D341Med (cell line): ENCODE measurements around the gene HS6ST3.
A peak's percentile ranks its signal among the peaks of the same experiment; 100 is the strongest.
"Not testable (repeated sequence)": the region's sequence is repeated elsewhere in the genome, so short reads cannot be mapped to it uniquely, and the experiment has no call there.

ENCODE experiments used
- DNase-seq: peaks from one replicate; pipeline ENCODE4 v3.0.0; 2012; ENCODE audit warnings: low spot score

The HS6ST3 gene

DNA sequence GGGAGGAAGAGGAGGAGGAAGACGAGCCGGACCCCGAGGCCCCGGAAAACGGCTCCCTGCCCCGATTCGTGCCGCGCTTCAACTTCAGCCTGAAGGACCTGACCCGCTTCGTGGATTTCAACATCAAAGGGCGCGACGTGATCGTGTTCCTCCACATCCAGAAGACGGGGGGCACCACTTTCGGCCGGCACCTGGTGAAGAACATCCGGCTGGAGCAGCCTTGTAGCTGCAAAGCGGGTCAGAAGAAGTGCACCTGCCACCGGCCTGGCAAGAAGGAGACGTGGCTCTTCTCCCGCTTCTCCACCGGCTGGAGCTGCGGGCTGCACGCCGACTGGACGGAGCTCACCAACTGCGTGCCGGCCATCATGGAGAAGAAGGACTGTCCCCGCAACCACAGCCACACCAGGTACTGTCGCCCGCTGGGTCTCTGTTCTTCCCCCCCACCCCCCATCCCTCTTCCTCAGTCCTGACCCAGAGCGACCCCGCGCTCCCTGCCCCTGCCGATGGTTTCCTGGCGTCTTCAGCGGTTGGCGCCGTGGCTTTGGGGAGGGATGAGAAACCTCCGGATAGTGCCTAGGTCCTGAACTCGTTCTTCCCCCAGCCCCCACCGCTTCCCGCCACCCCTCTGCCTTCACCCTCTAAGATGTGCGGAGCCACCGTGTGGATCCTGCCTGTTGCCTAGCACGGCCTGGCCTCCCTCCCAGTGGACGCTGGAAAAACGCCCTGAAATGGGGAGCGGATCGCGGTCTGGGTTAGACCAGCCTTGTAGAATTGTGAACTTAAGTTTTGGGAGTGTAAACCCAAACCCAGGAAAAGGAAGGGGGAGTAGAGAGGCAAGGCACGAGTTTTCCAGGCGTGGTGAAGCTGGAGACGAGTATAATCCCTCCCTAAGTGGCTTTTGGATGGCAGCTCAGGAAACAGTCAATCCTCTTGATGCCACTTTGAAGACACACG, 1.5 kb downstream of the HS6ST3 start:
- peak; percentile 53 for DNase-seq

DNA sequence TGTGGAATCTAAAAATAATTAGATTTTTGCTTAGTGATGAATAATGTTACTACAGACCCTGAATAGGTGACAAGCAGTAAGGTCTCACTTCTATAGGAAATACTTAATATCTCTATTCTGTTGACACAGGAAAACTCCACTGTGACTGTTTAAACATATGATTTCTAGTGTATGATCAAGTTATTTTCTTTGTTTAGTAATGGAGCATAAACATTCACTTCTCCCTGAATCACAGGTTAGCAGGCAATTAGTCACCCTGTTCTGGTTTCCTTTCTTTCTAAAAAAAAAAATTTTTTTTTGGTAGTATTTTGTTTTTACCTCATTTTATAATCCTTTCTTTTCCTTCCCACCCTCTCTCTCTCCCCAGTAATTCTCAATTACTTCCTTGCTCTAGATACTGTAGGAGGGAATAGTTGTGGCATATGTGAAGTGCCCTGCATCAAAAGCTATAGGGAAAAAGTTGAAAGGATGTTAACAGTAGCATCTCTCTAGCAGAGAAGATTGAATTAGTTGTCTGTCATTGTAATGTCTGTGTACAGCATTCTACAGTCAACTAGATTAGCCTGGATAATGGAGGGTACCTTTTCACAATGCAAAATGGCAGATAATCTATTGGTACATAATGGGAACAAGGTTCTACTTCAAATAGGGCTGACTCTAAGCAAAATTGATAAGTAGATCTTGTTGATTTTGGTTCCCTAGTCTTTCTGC, 3.5 kb downstream of the HS6ST3 start:
- DNase-seq, result no peak

- no peak for DNase-seq
These were observed 10.7 kb downstream of the HS6ST3 start for GRCh38 chr13:96100457-96101220.

- DNase-seq, result no peak
These were observed 14.6 kb downstream of the HS6ST3 start for GRCh38 chr13:96104516-96104915.

DNA sequence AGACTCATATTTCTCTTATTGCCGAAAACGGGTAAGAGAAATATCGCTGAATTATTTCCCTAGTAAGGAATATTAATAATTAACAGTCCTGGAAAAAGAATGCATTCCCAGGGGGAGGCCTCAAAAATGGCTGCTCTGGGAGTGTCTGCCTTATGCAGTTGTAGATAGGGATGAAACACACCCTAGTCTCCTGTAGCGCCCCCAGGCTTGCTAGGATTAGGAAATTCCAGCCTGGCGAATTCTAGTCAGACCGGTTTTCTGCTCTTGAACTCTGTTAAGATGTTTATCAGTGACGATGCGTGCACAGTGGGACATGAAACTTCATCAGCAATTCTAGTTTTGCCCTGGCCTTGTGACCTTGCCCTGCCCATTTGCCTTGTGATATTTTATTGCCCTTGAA, 18.2 kb downstream of the HS6ST3 start:
- not testable (repeated sequence) for DNase-seq

GRCh38 chr13:96109125-96109524, 19.2 kb downstream of the HS6ST3 start:
- DNase-seq, result no peak

DNA sequence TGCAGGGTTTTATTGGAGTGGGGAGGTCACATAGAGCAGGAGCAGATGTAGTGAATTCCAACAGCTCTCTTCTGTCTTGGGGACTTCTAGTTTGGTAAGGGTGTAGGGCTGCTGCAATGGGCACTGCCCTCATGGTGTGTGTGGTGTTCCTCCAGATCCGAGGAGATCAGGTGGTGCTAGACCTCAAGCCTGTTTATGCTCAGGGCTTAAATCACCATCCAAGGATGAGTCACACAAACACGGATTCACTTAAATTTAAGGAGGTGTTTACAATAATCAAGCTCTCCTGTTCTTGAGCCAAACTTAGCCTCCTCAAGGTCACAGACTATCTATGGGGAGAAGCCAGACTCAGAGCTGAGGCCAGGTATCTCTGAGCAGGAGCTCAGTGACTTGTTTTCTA, 23.0 kb downstream of the HS6ST3 start:
- no peak for DNase-seq

- not testable (repeated sequence) for DNase-seq
These were observed 25.5 kb downstream of the HS6ST3 start for GRCh38 chr13:96115368-96115767.

- DNase-seq, result no peak
These were observed 30.0 kb downstream of the HS6ST3 start for GRCh38 chr13:96119921-96120320.

- no peak for DNase-seq
These were observed 41.0 kb downstream of the HS6ST3 start for GRCh38 chr13:96130818-96131340.

DNA sequence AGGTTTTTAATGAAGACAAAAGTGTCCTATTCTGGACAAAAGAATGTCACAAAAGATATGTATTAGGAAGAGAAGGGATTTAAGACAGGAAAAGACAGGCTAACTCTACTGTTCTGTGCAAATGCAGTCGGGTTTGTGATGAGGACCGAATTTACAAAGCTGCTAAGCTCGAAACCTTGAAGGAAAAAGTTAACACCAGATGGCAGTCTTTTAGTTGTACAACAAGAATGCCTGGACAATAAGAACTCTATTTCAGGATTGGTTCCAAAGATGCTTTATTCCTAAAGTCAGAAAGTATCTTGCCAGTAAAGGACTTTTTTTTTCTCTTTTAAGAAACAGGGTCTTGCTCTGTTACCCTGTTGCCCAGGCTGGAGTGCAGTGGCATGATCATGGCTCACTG, 51.1 kb downstream of the HS6ST3 start:
- no peak for DNase-seq

DNA sequence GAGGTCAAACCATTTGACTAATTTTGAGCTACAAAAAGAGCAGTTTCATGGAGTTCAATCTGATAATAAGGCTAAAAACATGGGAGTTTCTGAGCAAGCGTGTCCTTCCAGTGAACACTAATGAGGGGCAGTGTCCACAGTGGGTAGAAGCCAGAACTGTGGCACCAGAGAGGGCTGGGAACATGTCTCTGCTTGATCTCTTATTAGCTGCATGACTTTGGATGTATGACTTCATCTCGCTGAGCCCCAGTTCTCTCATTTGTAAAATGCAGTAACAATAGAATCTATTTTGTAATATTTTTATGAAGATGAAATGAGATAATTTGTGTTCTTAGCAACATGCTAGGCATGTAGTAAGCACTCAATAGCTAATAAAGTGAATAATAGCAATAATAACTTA, 69.8 kb downstream of the HS6ST3 start:
- DNase-seq, result no peak

GRCh38 chr13:96161141-96161540, 71.2 kb downstream of the HS6ST3 start:
- no peak for DNase-seq

DNA sequence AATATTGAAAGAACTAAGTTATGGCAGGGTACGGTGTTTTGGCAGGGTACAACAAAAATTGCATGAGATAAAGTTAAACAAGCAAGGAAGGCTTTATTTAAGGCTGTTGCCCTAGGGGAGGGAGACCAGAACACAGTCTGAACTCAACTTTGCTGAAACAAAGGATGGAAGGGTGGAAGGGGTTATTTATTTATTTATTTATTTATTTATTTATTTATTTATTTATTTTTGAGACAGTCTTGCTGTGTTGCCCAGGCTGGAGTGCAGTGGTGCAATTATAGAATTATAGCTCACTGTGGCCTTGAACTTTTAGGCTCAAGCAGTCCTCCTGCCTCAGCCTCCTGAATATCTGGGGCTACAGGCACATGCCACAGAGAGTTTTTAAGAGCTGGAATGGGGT, 75.9 kb downstream of the HS6ST3 start:
- no peak for DNase-seq

GRCh38 chr13:96172066-96172465, 82.2 kb downstream of the HS6ST3 start:
- DNase-seq, result no peak

DNA sequence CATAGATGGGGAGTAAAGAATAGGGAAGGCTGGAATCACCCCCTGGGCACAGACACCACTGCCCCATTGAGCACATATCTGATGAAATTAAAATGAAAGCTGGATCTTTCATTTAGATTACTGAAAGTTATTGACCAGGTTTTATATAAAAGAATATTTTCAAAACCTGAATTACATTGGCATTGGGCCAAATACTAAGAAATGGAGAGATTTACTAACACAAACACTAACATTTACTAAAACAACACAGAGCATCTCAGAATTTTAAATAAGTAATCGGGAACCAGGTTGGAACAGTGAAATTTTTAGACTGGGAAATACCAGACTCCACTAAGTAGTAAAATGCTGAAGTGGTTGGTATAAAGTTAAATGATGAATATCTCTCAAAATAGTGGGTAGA, 88.9 kb downstream of the HS6ST3 start:
- no peak for DNase-seq

GRCh38 chr13:96179309-96179708, 89.4 kb downstream of the HS6ST3 start:
- no peak for DNase-seq

DNA sequence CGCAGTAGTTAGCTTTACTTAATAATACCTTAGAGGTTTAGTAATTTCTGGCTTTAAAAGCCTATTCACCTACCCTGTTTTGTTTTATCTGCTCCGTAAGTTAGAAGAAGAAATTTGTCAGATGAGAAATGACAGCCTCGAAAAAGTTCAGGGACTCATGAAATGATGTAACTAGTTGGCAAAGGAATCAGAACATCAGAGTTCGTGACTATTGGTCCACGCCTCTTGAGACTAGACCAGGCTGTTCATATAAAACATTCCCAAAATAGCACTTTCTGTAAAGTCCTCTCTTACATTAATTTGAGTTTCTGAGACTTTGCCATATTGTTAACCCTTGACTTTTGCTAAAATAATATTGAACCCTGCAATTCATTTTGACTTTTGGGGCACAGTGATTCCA, 92.0 kb downstream of the HS6ST3 start:
- DNase-seq, result no peak

DNA sequence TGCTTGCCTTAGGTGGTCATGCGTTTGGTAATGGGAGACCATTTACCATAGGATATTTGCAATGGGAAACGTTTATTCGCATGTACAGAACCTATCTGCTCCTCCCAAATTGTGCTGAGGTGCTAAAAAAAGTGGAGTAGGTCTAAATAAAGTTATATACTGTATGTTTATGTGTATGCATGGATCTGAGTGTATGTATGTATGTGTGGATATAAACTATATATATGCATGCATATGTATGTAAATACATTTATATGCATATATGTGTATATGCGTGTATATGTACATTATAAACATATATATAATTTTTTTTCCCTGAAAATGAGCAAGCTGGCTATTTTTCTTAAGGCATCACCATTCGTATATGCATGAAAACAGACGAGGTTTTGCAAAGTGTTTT, 95.9 kb downstream of the HS6ST3 start:
- DNase-seq, result no peak

DNA sequence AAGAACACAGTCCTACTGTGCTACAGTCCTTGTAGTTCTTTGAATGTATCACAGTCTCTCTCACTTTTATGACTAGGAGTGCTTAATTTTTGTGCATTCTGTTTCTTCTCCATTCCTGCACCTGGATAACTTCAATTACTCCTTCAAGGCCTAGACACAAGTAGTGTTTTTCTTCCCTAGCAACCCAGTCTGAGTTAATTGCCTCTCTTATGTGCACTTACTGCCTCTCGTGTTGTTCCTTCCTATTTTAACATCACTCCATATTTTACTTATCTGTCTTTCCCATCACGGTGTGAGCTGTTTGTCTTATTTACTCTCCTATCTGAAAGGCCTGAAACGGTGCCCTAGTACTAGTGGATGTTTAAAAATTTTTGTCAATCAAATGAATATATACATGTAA, 101.5 kb downstream of the HS6ST3 start:
- DNase-seq, result no peak

- no peak for DNase-seq
These were observed 103.9 kb downstream of the HS6ST3 start for GRCh38 chr13:96193728-96194310.

- no peak for DNase-seq
These were observed 108.1 kb downstream of the HS6ST3 start for GRCh38 chr13:96198038-96198437.
